NCI-H128 (cell line): ENCODE measurements around the gene BARHL1.

Source experiments
- DNase-seq: peaks from one replicate; lab custom pipeline; 2025; ENCODE audit not compliant: unreplicated experiment; lab: John Stamatoyannopoulos, UW

The BARHL1 gene

GRCh38 chr9:132586830-132587591 lies 4.6 kb downstream of the BARHL1 start:
- no peak for DNase-seq

GRCh38 chr9:132587592-132587955 lies 5.2 kb downstream of the BARHL1 start:
- no peak for DNase-seq

DNA sequence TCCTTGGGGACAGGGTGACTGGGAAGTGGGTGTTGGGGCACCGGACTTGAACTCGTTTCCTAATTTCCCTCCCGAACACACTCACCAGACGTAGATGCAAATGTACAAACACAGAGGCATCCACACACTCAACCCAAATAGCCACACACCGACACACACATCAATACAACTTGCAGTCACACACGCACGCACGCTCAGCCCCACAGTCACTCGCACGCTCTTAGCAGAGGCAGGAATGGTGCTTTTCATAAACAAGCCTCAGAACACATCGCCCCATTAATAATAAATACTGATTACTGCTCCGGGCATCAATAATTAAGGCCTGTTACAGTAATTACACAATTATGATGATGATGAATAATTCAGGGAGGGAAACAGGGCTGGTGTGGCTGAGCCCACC lies 5.7 kb downstream of the BARHL1 start:
- no peak for DNase-seq

DNA sequence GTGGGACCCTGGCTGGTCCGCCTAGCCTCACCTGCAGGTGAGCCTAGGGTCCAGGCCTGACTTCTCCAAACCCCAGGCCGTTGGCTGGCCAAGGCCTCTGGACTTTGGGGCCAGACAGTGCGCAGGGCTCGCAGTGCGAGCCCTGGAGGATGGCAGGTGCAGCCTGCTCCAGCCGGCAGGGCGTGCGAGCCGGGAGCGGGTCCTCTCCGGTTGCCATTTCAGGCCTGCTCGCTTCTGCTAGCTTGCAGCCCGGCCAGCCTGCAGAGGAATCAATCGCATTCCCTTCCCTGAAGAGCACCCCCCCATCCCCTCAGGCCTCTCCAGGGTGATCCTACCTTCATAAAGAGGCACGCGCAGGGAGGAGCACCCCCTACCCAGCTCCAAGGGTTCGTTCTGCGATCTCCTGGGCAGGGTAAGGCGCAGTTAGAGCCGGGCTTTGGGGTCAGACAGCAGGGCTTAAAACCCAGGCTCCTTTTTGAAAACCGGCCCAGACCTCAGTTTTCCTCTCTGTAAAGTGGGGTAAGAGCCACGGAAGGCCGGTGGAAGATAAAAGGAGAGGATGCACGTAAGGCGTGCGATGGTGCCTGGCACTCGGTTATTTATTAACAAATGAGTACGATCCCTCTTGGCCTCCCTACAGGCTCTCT lies 6.2 kb downstream of the BARHL1 start:
- DNase-seq: no peak

- DNase-seq: no peak
These were observed 7.0 kb downstream of the BARHL1 start for GRCh38 chr9:132589148-132590036.

DNA sequence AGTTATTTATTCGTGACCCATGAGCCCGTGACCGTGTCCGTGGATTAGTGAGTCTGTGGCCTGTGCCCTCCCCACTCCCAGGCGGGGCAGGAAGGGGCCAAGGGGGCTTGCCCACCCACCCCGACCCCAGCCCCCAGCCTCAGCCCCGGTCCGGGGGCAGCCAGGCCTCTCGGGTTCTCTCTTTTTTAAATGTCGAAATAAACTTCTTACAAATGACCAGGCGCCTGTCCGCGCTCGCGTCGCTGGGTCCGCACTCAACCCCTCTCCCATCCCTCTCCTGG lies 7.6 kb downstream of the BARHL1 start:
- no peak for DNase-seq

GRCh38 chr9:132590318-132591182 lies 8.1 kb downstream of the BARHL1 start:
- DNase-seq: no peak

- DNase-seq: no peak
These were observed 8.8 kb downstream of the BARHL1 start for GRCh38 chr9:132591244-132591643.

- no peak for DNase-seq
These were observed 9.4 kb downstream of the BARHL1 start for GRCh38 chr9:132591751-132592314.

- no peak for DNase-seq
These were observed 10.0 kb downstream of the BARHL1 start for GRCh38 chr9:132592451-132592850.

DNA sequence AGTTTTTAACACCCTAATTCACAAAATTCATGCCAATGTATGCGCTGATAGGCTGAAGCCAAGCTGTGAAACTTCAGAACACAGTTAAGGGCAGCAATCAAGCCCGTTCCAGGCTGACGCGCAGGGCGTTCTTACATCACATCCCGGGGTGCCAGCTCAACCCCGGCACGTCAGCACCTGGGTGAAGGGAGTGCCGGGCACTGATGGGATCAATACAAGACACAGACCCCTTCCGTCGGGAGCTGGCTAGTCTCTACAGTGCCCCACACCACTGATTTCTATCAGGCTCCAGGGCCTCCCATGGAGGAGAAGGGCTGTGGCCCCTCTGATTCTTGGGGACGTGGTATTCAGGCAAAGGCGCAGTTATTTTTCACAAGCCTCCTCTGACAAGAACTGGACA lies 12.0 kb downstream of the BARHL1 start:
- DNase-seq: no peak

- DNase-seq: no peak
These were observed 12.9 kb downstream of the BARHL1 start for GRCh38 chr9:132595319-132595718.

GRCh38 chr9:132596200-132596599 lies 13.8 kb downstream of the BARHL1 start:
- no peak for DNase-seq

GRCh38 chr9:132597073-132597775 lies 14.8 kb downstream of the BARHL1 start:
- no peak for DNase-seq

DNA sequence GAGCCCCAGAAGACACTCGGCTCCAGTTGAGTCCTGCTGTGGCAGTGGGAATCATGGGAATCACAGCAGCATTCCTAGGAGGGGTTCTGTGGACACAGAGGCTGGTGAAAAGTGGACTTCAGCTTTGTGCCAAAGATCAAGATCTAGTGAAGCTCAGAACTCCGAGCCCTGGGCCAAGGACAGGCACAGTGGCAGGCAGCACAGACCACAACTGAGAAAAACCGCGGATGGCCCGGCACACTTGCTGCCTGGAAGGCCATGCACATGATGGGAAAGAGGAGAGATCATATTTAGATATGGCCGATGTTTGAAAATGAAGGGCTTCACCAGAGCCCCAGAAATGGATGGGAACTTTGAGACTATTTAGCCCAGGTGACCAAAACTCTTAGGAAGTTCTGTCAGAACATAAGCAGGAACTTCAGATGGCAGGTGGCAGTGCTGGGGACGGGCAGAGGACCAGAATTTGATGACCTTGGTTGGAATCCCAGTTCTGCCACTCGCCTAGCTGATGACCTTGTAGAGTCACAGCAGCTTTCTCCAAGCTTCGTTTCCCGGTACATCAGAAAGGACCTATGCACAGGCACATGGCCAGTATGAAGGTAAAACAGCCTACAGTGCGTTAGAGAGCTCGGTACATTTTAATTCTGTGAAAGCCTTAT lies 18.0 kb downstream of the BARHL1 start:
- DNase-seq: no peak

GRCh38 chr9:132602207-132602606 lies 19.8 kb downstream of the BARHL1 start:
- DNase-seq: no peak

- no peak for DNase-seq
These were observed 23.0 kb downstream of the BARHL1 start for GRCh38 chr9:132605387-132605786.

DNA sequence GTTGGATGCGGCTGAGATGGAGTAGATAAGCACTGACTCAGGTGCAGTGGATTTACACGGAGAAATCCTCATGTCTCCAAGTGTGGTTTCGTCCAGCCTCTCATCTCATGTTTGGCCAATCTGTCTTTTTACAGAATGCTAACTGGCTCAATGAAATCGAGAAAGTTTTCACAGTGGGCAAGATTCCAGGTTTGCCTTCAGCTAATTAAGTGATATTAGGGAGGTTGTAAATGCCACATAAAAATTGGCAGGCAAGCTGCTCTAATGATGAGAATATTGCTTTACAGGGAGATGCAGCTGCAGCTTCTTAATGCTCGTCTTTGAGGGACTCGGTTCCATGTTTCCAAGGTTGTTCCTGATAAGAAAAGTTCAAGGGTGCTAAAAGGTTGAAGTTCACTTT lies 23.7 kb downstream of the BARHL1 start:
- DNase-seq: no peak

DNA sequence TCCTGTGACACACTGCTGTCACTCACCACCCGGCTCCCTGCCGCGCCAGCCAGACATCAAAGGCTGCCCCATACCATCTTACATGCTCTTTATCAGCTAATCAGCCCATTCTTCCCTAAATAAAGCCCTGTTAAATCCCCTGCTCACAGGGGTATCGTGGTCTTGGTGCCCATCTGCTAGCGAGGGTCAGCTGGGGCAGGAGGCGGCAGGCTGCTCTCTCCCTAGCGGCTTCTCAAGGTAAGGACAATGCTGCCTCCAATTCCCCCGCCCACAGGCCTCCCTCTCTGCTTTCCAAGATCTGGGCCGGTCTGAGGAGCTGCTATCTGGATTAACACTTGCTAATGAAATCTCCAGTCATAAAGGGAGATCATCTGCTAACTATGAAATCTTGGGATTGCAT lies 26.8 kb downstream of the BARHL1 start:
- no peak for DNase-seq

DNA sequence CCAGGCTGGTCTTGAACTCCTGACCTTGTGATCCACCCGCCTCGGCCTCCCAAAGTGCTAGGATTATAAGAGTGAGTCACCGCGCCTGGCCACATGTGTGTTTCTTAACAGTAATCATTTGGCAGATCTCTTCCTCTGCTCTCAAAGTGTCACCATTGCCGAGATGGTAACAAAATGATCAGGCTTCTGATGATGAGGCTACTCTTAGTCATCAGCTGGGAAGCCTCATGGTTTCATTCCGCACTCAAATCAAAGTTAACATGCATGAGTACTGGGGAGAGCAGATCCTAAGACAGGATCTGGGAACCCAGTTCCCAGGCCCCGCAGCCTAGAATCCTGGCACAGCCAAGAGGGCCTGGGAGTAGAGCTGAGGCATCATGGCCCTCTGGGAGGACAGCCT lies 27.4 kb downstream of the BARHL1 start:
- no peak for DNase-seq
